Endothelial cell of umbilical vein (primary cell): ENCODE measurements around the gene SNX19. TPM values are rescaled to one million over a fixed set of nuclear protein-coding genes. Genes with fewer than 3 reads are reported as not detected.

Experiments
- BruUV-seq: library from RNA; stranded (reverse); fragments of 400-500 nt; replicated peaks from 2 replicates; lab custom pipeline; 2021; lab: Mats Ljungman, UMichigan
- CTCF ChIA-PET: fragments of 300-600, 350-600 bp; sonication (Branson Sonifier 250); formaldehyde crosslinking; loops from one replicate; lab custom pipeline; 2021; ENCODE audit warnings: antibody characterized with exemption, inconsistent platforms; lab: Charles Lee
- POLR2A ChIA-PET: fragments of 300-600, 350-600 bp; sonication (Branson Sonifier 250); formaldehyde crosslinking; loops from one replicate; lab custom pipeline; 2021; ENCODE audit warnings: antibody characterized with exemption, inconsistent platforms; lab: Charles Lee
- DNase-seq: peaks from one replicate; pipeline ENCODE4 v3.0.0-alpha.2; 2011; ENCODE audit warnings: low read depth, low spot score
- FAIRE-seq: peaks from 2 replicates; lab custom pipeline; 2011; peaks lifted over from hg19 to GRCh38; lab: Jason Lieb, UNC
- H2AFZ ChIP-seq: 2 replicates; pipeline ENCODE4 v1.6.0; 2012; ENCODE audit warnings: low read depth, low read length, control low read depth, inconsistent platforms
- H3K27ac ChIP-seq: 2 replicates; pipeline ENCODE4 v1.5.1; 2011; ENCODE audit warnings: low read depth, mild to moderate bottlenecking, control low read depth, low read length, moderate library complexity; ENCODE audit not compliant: insufficient read depth
- H3K27me3 ChIP-seq, 2 experiments: 2 replicates each; pipeline versions ENCODE4 v1.6.0 to v1.6.1; 2011; ENCODE audit warnings: low read length in 2 of 2, mixed read lengths in 1 of 2; ENCODE audit not compliant: control insufficient read depth in 2 of 2, insufficient read depth in 2 of 2
- H3K36me3 ChIP-seq, 2 experiments: 2 replicates in 1 of 2; 3 replicates in 1 of 2; pipeline ENCODE4 v1.5.1; 2011; ENCODE audit warnings: low read length in 2 of 2, mild to moderate bottlenecking in 1 of 2, moderate library complexity in 1 of 2; ENCODE audit not compliant: control insufficient read depth in 2 of 2, insufficient read depth in 2 of 2; ENCODE audit errors: extremely low read depth in 1 of 2
- H3K4me1 ChIP-seq: 3 replicates; pipeline ENCODE4 v1.5.1; 2011; ENCODE audit warnings: mild to moderate bottlenecking, low read length; ENCODE audit not compliant: control insufficient read depth, insufficient read depth; ENCODE audit errors: extremely low read depth
- H3K4me2 ChIP-seq: 2 replicates; pipeline ENCODE4 v1.6.1; 2011; ENCODE audit warnings: low read length, control low read depth, mixed read lengths; ENCODE audit not compliant: insufficient read depth
- H3K4me3 ChIP-seq, 3 experiments: fragments of 200-600 bp in 1 of 3; sonication (generic), shearing (Covaris generic) in 1 of 3; replicated peaks in 1 of 3; 2 replicates each; pipeline ENCODE4 v1.5.1; 2011 to 2016; ENCODE audit warnings: control low read depth in 3 of 3, low read length in 3 of 3, mild to moderate bottlenecking in 2 of 3, inconsistent platforms in 1 of 3, low read depth in 1 of 3, moderate library complexity in 1 of 3; ENCODE audit not compliant: insufficient read depth in 1 of 3
- H3K79me2 ChIP-seq: 2 replicates; pipeline ENCODE4 v1.6.0; 2012; ENCODE audit warnings: low read length, inconsistent platforms; ENCODE audit not compliant: control insufficient read depth, insufficient read depth
- H3K9ac ChIP-seq: replicated peaks from 2 replicates; pipeline ENCODE3; 2011; ENCODE audit warnings: low read length, control low read depth; ENCODE audit not compliant: insufficient read depth; ENCODE audit errors: extremely low read depth
- H3K9me1 ChIP-seq: replicated peaks from 3 replicates; pipeline ENCODE4 v1.6.0; 2011; ENCODE audit warnings: mild to moderate bottlenecking, low read length; ENCODE audit not compliant: control insufficient read depth, insufficient read depth; ENCODE audit errors: extremely low read depth
- H3K9me3 ChIP-seq: replicated peaks from 2 replicates; pipeline ENCODE4 v1.5.1; 2012; ENCODE audit warnings: low read length, inconsistent platforms; ENCODE audit not compliant: control insufficient read depth, insufficient read depth
- H4K20me1 ChIP-seq: replicated peaks from 2 replicates; pipeline ENCODE3; 2011; ENCODE audit warnings: mild to moderate bottlenecking, low read length; ENCODE audit not compliant: control insufficient read depth, insufficient read depth; ENCODE audit errors: extremely low read depth
- EZH2 ChIP-seq: IDR thresholded peaks from 2 replicates; pipeline ENCODE4 v1.6.1; 2012; ENCODE audit warnings: borderline replicate concordance, low read depth, mild to moderate bottlenecking, moderate library complexity, low read length, inconsistent platforms; ENCODE audit not compliant: severe bottlenecking
- FOS ChIP-seq: IDR thresholded peaks from 2 replicates; pipeline ENCODE4 v1.6.1; 2011; ENCODE audit warnings: mild to moderate bottlenecking, low read length, moderate library complexity, borderline replicate concordance; ENCODE audit not compliant: insufficient read depth
- GATA2 ChIP-seq: IDR thresholded peaks from 2 replicates; pipeline ENCODE4 v1.7.0; 2011; ENCODE audit warnings: low read depth, mild to moderate bottlenecking, moderate library complexity, mixed read lengths, low read length; ENCODE audit not compliant: insufficient read length, insufficient read depth
- JUN ChIP-seq: IDR thresholded peaks from 2 replicates; pipeline ENCODE4 v1.6.1; 2011; ENCODE audit warnings: borderline replicate concordance, low read depth; ENCODE audit not compliant: insufficient read length, insufficient read depth
- MYC ChIP-seq: IDR thresholded peaks from one replicate; pipeline ENCODE4 v1.6.1; 2011; ENCODE audit warnings: mild to moderate bottlenecking, low read depth, low read length
- POLR2A ChIP-seq: IDR thresholded peaks from 2 replicates; pipeline ENCODE4 v1.6.1; 2012; ENCODE audit warnings: low read depth, mild to moderate bottlenecking, control low read depth, low read length
- POLR2AphosphoS5 ChIP-seq: IDR thresholded peaks from 2 replicates; pipeline ENCODE4 v1.6.1; 2012; ENCODE audit warnings: low read depth, mild to moderate bottlenecking, control low read depth, low read length, moderate library complexity; ENCODE audit not compliant: insufficient read depth
- dilution Hi-C: fragments of 300-500 bp; cut with MboI; formaldehyde crosslinking; loops from one replicate; pipeline ENCODE4 v1.15.0; 2019; ENCODE audit warnings: low sequenced_read_pairs; ENCODE audit not compliant: extremely low pct_ligation_motif_present
- intact Hi-C: fragments of 100-400 bp; cut with micrococcal nuclease; formaldehyde crosslinking; loops from one replicate; pipeline ENCODE4 v1.10.0; 2022
- polyA plus RNA-seq, 4 experiments: library from polyadenylated mRNA; depleted of rRNA in 3 of 4; stranded (reverse) in 3 of 4; unstranded in 1 of 4; fragments of >200 nt; gene quantifications; 2 replicates each; pipeline versions ENCODE4 v1.2.1 to v1.2.3, GENCODE V29; 2011 to 2012; ENCODE audit warnings: missing spikeins in 1 of 4
- total RNA-seq: library from RNA; stranded (reverse); gene quantifications from 2 replicates; pipeline ENCODE4 v1.2.3, GENCODE V29; 2021
- TF ChIP-seq, protein P1 (sequence below): IDR thresholded peaks from 2 replicates; pipeline ENCODE4 v1.6.1; 2011; ENCODE audit not compliant: insufficient read depth, insufficient read length
- TF ChIP-seq, protein P2 (sequence below), 2 donors: IDR thresholded peaks; 1 replicate in 1 of 2; 2 replicates in 1 of 2; pipeline ENCODE4 v1.5.1; 2011; ENCODE audit warnings: low read length in 2 of 2, mild to moderate bottlenecking in 2 of 2, moderate library complexity in 2 of 2, control low read depth in 1 of 2, inconsistent platforms in 1 of 2, low read depth in 1 of 2; ENCODE audit not compliant: insufficient read depth in 1 of 2; ENCODE audit errors: extremely low read depth in 1 of 2

Gene SNX19
- total and polyA plus RNA-seq, 2 donors (not counting 3 experiments of a cell fraction or from before 2014, with no cell fraction given): 37.4 to 49.8 TPM

DNA sequence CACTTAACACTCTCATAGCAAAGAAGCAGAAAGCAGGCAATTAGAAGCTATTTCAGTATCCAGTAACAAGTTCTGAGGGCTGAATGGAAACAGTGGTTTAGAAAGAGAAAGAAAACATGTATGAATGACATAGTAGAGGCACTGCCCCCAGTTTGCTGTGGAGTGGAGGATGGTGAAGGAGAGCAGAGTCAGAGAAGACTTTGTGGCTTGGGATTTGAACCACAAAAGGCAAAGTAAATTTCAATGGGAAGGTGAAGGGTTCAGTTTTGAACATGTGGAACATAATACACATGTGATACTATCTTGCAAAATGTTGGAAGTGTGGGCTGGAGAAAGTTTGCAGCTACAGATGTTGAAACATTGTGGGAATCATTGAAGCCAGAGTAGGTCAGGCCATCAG lies 81.4 kb downstream of the SNX19 start:
- FAIRE-seq (no peak), DNase-seq (no peak)
- POLR2A ChIA-PET: no interaction called here
- no peak overlapping the region for H3K27ac ChIP-seq
- no peaks in the 10 kb centered on the region for H3K9me1 ChIP-seq
- H3K9me3 ChIP-seq: no peaks in the 10 kb centered on the region
- CTCF ChIA-PET: interaction anchor here (0.8 to 2.2 kb wide), 2 partner anchors 27 to 400 kb away, joined by 3 to 7 read pairs; no protein-coding TSS in a partner anchor
- H3K79me2 ChIP-seq: no peaks in the 10 kb centered on the region
- H3K27me3 ChIP-seq: peaks cover 4 to 10% of the 10 kb centered on the region in 2 experiments
- H3K36me3 ChIP-seq: no peaks in the 10 kb centered on the region
- H3K4me2 ChIP-seq: no peak overlapping the region
- no peak overlapping the region for H3K4me3 ChIP-seq
- no peak overlapping the region for H3K9ac ChIP-seq
- no peaks in the 10 kb centered on the region for H3K4me1 ChIP-seq
- H4K20me1 ChIP-seq: no peaks in the 10 kb centered on the region
- intact Hi-C loops: no loop called here
- no TSS peak for BruUV-seq
- no peak for TF ChIP-seq GATA2
- TF ChIP-seq POLR2AphosphoS5: no peak
- TF ChIP-seq POLR2A: no peak
- TF ChIP-seq, protein P1, sequence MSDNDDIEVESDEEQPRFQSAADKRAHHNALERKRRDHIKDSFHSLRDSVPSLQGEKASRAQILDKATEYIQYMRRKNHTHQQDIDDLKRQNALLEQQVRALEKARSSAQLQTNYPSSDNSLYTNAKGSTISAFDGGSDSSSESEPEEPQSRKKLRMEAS: no peak
- no peak for TF ChIP-seq JUN
- no peak for TF ChIP-seq EZH2
- TF ChIP-seq, protein P2, sequence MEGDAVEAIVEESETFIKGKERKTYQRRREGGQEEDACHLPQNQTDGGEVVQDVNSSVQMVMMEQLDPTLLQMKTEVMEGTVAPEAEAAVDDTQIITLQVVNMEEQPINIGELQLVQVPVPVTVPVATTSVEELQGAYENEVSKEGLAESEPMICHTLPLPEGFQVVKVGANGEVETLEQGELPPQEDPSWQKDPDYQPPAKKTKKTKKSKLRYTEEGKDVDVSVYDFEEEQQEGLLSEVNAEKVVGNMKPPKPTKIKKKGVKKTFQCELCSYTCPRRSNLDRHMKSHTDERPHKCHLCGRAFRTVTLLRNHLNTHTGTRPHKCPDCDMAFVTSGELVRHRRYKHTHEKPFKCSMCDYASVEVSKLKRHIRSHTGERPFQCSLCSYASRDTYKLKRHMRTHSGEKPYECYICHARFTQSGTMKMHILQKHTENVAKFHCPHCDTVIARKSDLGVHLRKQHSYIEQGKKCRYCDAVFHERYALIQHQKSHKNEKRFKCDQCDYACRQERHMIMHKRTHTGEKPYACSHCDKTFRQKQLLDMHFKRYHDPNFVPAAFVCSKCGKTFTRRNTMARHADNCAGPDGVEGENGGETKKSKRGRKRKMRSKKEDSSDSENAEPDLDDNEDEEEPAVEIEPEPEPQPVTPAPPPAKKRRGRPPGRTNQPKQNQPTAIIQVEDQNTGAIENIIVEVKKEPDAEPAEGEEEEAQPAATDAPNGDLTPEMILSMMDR (IDR thresholded peaks at IDR 0.05; ENCODE audit: extremely low read depth in 1 of 2, insufficient read depth in 1 of 2, low read depth in 1 of 2, low read length in 2 of 2): no peak
- no peak for TF ChIP-seq MYC
- TF ChIP-seq FOS: no peak
- dilution Hi-C loops: no loop called here
- H2AFZ ChIP-seq: no peak overlapping the region
